H1 (cell line): ENCODE data around the gene STXBP4. TPM values are rescaled to one million over a fixed set of nuclear protein-coding genes. Genes with fewer than 3 reads are reported as not detected.

Source experiments
- BACH1 ChIP-seq: IDR thresholded peaks from 2 replicates; pipeline ENCODE4 v1.6.1; 2012; ENCODE audit warnings: low read length, improper control_type of control experiment
- EGR1 ChIP-seq: IDR thresholded peaks from 2 replicates; pipeline ENCODE4 v1.6.1; 2011; ENCODE audit warnings: low read depth, low read length, borderline replicate concordance
- NANOG ChIP-seq: IDR thresholded peaks from 2 replicates; pipeline ENCODE4 v1.6.1; 2011; ENCODE audit warnings: low read length, low read depth, mild to moderate bottlenecking, inconsistent platforms; ENCODE audit not compliant: insufficient read depth, poor library complexity, severe bottlenecking
- POLR2A ChIP-seq, 2 experiments: IDR thresholded peaks; 1 replicate in 1 of 2; 2 replicates in 1 of 2; pipeline ENCODE4 v1.6.1; 2011; ENCODE audit warnings: low read depth in 2 of 2, low read length in 2 of 2, mild to moderate bottlenecking in 2 of 2; ENCODE audit errors: control extremely low read depth in 1 of 2
- polyA plus RNA-seq, 7 experiments: library from polyadenylated mRNA; depleted of rRNA in 3 of 7; stranded (reverse) in 5 of 7; unstranded in 2 of 7; fragments of >200 nt in 5 of 7; fragments of 200-250 nt in 2 of 7; gene quantifications; 1 replicate in 5 of 7; 2 replicates in 1 of 7; 4 replicates in 1 of 7; pipeline versions ENCODE4 v1.2.1 to v1.2.3, GENCODE V29; 2011 to 2013; ENCODE audit warnings: missing spikeins in 2 of 7, mixed read lengths in 2 of 7
- total RNA-seq: library from RNA; stranded (reverse); fragmentation: NEBNext Ultra II Directional; extraction: Animal tissue kit (Norgen Biotek cat#: 25700); gene quantifications from 2 replicates; pipeline ENCODE4 v1.2.1, GENCODE V29; 2021

The STXBP4 gene
- total and polyA plus RNA-seq, 2 of the 8 experiments (the other 6 are each of a cell fraction or from before 2014, with no cell fraction given) = 3.2 to 18.5 TPM

DNA sequence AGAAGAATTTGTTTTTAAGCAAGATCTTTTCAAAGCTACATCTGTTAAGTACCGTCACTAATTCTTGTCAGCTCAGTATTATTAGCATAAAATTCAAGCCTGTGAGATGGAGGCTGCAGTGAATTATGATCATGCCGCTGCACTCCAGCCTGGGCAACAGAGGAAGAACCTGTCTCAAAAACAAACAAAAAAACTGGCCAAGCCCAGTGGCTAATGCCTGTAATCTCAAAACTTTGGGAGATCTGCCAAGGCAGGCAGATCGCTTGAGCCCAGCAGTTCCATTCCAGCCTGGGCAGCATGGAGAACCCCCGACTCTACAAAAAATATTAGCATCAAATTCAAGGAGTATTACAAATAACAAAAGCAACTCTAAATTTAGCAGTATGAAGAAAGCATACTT is 88.0 kb downstream of the STXBP4 start (continued):
- TF ChIP-seq BACH1 (no peak), EGR1 (no peak), POLR2A (IDR thresholded peaks at IDR 0.05; ENCODE audit: control extremely low read depth in 1 of 2, low read depth in 2 of 2, low read length in 2 of 2) (no peak), NANOG (no peak)
